Embryonic facial prominence (tissue), 1 donor: ENCODE results near the gene PFKM.

Source experiments
- DNase-seq: peaks from one replicate; pipeline ENCODE4 v3.0.0-alpha.2; 2016; ENCODE audit errors: extremely low spot score

The PFKM gene

GRCh38 chr12:48187916-48188695, 68.9 kb downstream of the PFKM start:
- DNase-seq = no peak

- DNase-seq = peak; percentile 46
Measured at GRCh38 chr12:48189331-48190125, 70.4 kb downstream of the PFKM start.

GRCh38 chr12:48191096-48191495, 71.9 kb downstream of the PFKM start:
- no peak for DNase-seq

- DNase-seq = no peak
Measured at GRCh38 chr12:48192861-48193260, 73.7 kb downstream of the PFKM start.

GRCh38 chr12:48193623-48194022, 74.5 kb downstream of the PFKM start:
- DNase-seq = no peak

- no peak for DNase-seq
Measured at GRCh38 chr12:48194799-48195201, 75.6 kb downstream of the PFKM start.
